Motor neuron (in vitro differentiated cells): ENCODE results near the gene PNPLA6. TPM values are rescaled to one million over a fixed set of nuclear protein-coding genes. Genes with fewer than 3 reads are reported as not detected.

Source experiments
- ATAC-seq, 8 experiments: fragments of 200-7000 bp; cut with Tn5 transposase; replicated peaks in 6 of 8; 2 replicates each; pipeline ENCODE4 v1.8.0; 2021; ENCODE audit warnings: mild to moderate bottlenecking in 8 of 8, moderate library complexity in 8 of 8
- H3K27ac ChIP-seq, 2 donors: fragments of 250-450 bp; sonication (Bioruptor Pico); 2 replicates each; pipeline ENCODE4 v1.9.0; 2021; ENCODE audit warnings: antibody characterized with exemption in 2 of 2, mild to moderate bottlenecking in 2 of 2, moderate library complexity in 1 of 2
- H3K4me1 ChIP-seq, 2 donors: fragments of 250-450 bp; sonication (Bioruptor Pico); replicated peaks in 1 of 2; 2 replicates each; pipeline ENCODE4 v1.6.1; 2021; ENCODE audit warnings: antibody characterized with exemption in 2 of 2, mild to moderate bottlenecking in 2 of 2, moderate library complexity in 1 of 2
- H3K4me3 ChIP-seq, 5 donors: fragments of 250-450 bp; sonication (Bioruptor Pico); 2 replicates each; pipeline ENCODE4 v1.9.0; 2021; ENCODE audit warnings: antibody characterized with exemption in 5 of 5, mild to moderate bottlenecking in 5 of 5, moderate library complexity in 4 of 5
- WGBS, 10 experiments: fragments of 450-650 bp; shearing (Covaris generic); methylation state at CpG; one replicate each; pipeline ENCODE4 v1.0.0; 2022; 5-methylcytosine and 5-hydroxymethylcytosine counted together
- in situ Hi-C, 9 experiments: fragments of 400-800 bp; cut with MboI; loops; one replicate each; pipeline ENCODE4 v1.15.0; 2021; ENCODE audit warnings: low sequenced_read_pairs in 9 of 9, low pct_unique_long_range_greater_than_20kb in 2 of 9; ENCODE audit not compliant: unreplicated experiment in 9 of 9
- total RNA-seq, 8 experiments: library from RNA; unstranded; fragments of 300-600 nt; gene quantifications; 2 replicates each; pipeline versions ENCODE4 v1.2.3 to v1.2.4, GENCODE V29; 2022

Gene PNPLA6
- total RNA-seq, 8 experiments from 2014 or later: 38.4 to 75.7 (median 49.0) TPM

DNA sequence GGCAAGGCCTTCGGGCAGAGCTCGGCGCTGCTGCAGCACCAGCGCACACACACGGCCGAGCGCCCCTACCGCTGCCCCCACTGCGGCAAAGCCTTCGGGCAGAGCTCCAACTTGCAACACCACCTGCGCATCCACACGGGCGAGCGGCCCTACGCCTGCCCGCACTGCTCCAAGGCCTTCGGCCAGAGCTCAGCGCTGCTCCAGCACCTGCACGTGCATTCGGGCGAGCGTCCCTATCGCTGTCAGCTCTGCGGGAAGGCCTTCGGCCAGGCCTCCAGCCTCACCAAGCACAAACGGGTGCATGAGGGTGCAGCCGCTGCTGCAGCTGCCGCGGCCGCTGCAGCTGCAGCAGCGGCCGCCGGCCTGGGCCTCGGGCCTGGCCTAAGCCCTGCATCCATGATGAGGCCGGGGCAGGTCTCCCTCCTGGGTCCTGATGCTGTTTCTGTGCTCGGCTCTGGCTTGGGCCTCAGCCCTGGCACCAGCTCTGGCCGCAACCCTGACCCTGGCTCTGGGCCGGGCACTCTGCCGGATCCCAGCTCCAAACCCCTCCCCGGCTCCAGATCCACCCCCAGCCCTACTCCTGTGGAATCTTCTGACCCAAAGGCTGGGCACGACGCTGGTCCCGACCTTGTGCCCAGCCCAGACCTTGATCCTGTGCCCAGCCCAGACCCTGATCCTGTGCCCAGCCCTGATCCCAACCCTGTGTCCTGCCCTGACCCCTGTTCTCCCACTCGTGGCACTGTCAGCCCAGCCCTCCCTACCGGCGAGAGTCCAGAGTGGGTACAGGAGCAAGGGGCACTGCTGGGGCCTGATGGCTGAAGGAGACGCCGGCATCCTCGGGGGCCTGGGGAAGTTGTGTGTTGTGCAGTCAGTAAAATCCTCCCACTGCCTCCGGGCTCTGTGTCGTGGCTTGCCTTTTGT is 15.1 kb upstream of the PNPLA6 start:
- no peak overlapping the region for H3K4me3 ChIP-seq
- ATAC-seq: no peak
- H3K27ac ChIP-seq: no peak overlapping the region
- H3K4me1 ChIP-seq: peaks cover 14 to 23% of the 10 kb centered on the region in 2 donors
- WGBS, 10 experiments: 80 to 100% (median 92%) methylated on average over 1 to 15 of the region's 51 CpGs; no CpG with 5 or more reads in 7 of the 10 experiments
- in situ Hi-C loops: no loop called here

GRCh38 chr19:7521551-7522071 is 13.9 kb upstream of the PNPLA6 start:
- 0 to 60% (median 30%) methylated on average over 1 to 6 of the region's 10 CpGs; no CpG with 5 or more reads in 4 of the 10 experiments for WGBS, 10 experiments
- in situ Hi-C loops: no loop called here
- Histone ChIP-seq H3K4me1 (peaks cover 12 to 19% of the 10 kb centered on the region in 2 donors), H3K27ac (peak overlapping the region; percentile 54 to 73), H3K4me3 (peak overlapping the region; percentile 49 to 84 (median 61))
- no peak for ATAC-seq

DNA sequence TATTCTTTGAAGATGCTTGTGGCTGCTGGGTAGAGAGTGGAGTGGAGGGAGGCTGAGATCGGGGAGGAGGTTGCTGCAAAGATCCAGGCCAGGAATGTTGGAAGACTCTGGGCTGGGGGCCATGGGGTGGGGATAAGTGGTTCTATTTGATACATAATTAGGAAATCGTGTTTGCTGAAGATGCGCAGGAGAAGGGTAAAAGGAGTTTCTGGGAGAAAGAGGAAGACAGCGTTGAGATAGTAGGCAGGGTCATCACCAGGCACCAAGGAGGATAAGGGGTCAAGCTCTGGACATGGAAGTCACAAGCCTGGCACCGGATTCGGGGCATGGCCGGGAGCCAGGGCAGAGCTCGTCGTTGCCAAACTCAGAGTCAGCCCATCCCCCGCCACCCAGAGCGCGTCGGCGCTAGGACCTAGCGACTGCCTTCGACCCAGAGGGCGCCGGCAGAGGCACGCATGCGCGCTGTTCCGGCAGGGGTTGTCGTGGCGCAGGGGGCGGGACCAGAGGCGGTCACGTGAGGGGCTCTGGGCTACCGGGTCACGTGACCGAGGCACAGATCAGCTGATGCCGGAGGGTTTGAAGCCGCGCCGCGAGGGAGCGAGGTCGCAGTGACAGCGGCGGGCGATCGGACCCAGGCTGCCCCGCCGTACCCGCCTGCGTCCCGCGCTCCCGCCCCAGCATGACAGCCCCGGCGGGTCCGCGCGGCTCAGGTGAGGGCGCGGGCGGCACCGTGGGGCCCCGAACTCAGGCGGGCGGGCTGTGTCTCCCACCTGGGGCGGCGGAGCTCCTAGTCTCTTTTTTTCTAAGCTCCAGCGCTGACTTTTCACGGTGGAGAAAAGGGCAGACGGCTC is 13.2 kb upstream of the PNPLA6 start, which contains the start of gene MCOLN1:
MCOLN1 (plus strand) TSS at position 553 of the 851 bp plus-strand sequence; CDS start at position 680, 127 bp downstream.
- Histone ChIP-seq H3K4me3 (peak within 1 kb of the TSS; percentile 49 to 84 (median 61)), H3K27ac (peak within 1 kb of the TSS; percentile 54 to 73), H3K4me1 (peaks cover 6 to 12% of the 10 kb centered on the region in 2 donors)
- ATAC-seq: peak; percentile 52 to 91 (median 89)
- in situ Hi-C loops: no loop called here
- WGBS, 10 experiments: 0 to 17% (median 3%) methylated on average over 1 to 9 of the region's 65 CpGs; no CpG with 5 or more reads in 4 of the 10 experiments

DNA sequence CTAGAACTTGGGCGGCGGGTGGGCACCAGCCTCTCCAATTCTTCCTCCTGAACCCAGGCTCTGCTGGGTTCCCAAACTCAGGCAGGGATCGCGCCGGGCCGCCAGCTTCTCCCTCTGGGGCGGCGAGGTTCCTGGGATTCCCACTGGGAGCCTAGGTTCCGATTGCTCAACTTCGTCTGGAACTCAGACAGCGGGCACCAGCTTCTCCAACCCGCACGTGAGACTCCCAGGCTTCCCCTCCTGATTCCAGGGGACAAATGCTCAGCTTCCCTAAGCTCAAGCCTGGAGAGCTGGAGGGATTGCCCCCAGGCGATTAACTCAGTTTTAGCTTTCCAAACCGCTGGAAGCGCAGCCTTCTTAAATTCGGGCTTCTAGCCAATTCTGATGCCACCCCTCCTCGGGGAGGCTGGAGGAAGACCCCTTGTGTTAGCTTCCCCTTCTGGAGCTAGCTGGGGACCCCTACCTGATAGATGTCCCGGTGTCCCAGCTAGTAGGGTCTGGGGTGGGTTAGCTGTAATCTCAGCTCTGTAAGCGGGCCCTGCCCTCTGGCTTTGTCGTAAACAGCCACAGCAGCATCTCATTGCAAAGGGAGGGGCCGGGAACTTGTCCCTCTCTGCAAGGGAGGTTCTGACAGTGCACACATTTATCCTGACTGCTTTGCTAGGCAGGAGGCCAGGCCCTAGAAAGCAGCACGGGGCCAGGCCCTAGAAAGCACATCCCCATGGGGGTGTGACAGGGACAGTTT is 12.4 kb upstream of the PNPLA6 start:
- Histone ChIP-seq H3K27ac (no peak overlapping the region), H3K4me1 (peaks cover 5 to 8% of the 10 kb centered on the region in 2 donors), H3K4me3 (peak overlapping the region; percentile 49 to 84 (median 61))
- in situ Hi-C loops: no loop called here
- ATAC-seq: peak in 4 of 8 experiments; percentile 1 to 73 (median 50)
- WGBS, 10 experiments: 0 to 100% (median 0%) methylated on average over 1 to 9 of the region's 23 CpGs; no CpG with 5 or more reads in 1 of the 10 experiments

DNA sequence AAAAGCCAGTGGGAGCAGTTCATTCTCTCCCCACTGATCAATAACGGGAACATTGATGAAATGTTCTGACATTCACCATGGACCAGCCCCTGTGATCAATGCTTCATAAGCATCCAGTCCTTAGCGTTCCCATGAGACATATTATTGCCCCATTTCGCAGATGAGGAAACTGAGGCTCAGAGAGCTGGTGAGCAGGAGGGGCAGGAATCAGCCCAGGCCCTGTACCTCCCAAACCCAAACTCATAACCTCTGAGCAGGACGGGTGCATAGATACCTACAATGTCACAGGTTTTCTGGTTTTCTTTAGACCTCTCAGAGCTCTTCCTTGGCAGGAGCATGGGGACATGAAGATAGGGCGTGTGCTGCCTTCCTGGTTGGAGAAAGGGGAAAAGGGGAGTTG is 11.0 kb upstream of the PNPLA6 start:
- ATAC-seq: no peak
- 79 to 100% (median 100%) methylated on average over 1 to 4 of the region's 5 CpGs; no CpG with 5 or more reads in 3 of the 10 experiments for WGBS, 10 experiments
- no peak overlapping the region for H3K4me3 ChIP-seq
- H3K27ac ChIP-seq: no peak overlapping the region
- in situ Hi-C loops: no loop called here
- peaks cover 5 to 8% of the 10 kb centered on the region in 2 donors for H3K4me1 ChIP-seq

GRCh38 chr19:7524992-7525739 is 10.4 kb upstream of the PNPLA6 start:
- no peak for ATAC-seq
- no peak overlapping the region for H3K27ac ChIP-seq
- H3K4me3 ChIP-seq: no peak overlapping the region
- peaks cover 5 to 8% of the 10 kb centered on the region in 2 donors for H3K4me1 ChIP-seq
- WGBS, 10 experiments: 0 to 100% (median 95%) methylated on average over 1 to 7 of the region's 20 CpGs; no CpG with 5 or more reads in 2 of the 10 experiments
- in situ Hi-C loops: no loop called here

DNA sequence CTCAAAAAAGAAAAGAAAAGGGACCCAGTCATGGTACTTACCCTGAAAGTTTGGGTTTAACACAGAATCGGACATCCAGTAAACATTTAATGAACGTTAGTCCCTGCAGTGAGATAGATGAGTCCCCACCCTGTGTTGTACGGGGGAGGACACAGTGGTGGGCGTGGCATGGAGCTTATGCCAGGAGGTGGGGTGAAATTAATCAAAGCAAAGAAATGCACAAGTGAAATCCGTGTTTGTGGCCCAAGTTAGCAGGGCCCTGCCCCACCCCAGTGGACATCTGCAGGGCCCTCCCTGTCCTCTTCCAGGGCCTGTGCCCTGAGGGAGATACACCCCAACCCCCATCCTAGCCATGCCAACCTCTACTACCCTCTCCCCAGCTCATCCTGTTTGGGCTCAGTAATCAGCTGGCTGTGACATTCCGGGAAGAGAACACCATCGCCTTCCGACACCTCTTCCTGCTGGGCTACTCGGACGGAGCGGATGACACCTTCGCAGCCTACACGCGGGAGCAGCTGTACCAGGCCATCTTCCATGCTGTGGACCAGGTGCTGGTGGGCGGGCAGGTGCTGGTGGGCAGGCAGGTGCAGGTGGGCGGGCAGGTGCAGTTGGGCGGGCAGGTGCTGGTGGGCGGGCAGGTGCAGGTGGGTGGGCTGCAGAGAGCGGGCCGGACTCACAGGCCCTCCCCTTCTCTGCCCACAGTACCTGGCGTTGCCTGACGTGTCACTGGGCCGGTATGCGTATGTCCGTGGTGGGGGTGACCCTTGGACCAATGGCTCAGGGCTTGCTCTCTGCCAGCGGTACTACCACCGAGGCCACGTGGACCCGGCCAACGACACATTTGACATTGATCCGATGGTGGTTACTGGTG is 9.2 kb upstream of the PNPLA6 start:
- 0 to 100% (median 78%) methylated on average over 1 to 10 of the region's 31 CpGs; no CpG with 5 or more reads in 2 of the 10 experiments for WGBS, 10 experiments
- in situ Hi-C loops: no loop called here
- H3K27ac ChIP-seq: no peak overlapping the region
- no peak overlapping the region for H3K4me3 ChIP-seq
- H3K4me1 ChIP-seq: peaks cover 5 to 8% of the 10 kb centered on the region in 2 donors
- ATAC-seq: peak in 2 of 8 experiments; percentile 13 to 44

DNA sequence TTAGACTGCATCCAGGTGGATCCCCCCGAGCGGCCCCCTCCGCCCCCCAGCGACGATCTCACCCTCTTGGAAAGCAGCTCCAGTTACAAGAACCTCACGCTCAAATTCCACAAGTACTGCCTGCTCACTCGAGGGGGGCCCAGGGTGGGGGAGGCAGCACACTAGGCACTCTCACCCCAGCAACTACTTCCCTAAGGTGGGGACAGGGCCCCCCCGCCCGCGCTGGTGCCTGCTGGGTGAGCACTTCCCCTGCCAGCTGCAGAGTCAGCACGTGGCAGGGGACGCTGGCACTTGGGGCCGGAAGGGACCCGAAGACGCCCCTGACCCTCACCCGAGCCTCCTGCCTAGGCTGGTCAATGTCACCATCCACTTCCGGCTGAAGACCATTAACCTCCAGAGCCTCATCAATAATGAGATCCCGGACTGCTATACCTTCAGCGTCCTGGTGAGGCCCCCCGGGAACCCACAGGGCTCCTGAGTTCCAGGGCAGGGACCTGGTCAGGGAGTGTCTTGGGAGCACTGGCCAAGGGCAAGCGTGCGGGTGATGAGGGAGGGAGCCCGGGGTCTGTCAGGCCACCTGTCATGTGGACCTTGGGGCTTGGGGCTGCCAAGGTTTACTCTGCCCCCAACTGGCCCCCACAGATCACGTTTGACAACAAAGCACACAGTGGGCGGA is 7.9 kb upstream of the PNPLA6 start:
- no peak overlapping the region for H3K27ac ChIP-seq
- 77 to 100% (median 95%) methylated on average over 1 to 8 of the region's 25 CpGs; no CpG with 5 or more reads in 7 of the 10 experiments for WGBS, 10 experiments
- in situ Hi-C loops: no loop called here
- peaks cover 5% of the 10 kb centered on the region in 2 donors for H3K4me1 ChIP-seq
- ATAC-seq: peak in 2 of 8 experiments; percentile 6 to 11
- H3K4me3 ChIP-seq: no peak overlapping the region

DNA sequence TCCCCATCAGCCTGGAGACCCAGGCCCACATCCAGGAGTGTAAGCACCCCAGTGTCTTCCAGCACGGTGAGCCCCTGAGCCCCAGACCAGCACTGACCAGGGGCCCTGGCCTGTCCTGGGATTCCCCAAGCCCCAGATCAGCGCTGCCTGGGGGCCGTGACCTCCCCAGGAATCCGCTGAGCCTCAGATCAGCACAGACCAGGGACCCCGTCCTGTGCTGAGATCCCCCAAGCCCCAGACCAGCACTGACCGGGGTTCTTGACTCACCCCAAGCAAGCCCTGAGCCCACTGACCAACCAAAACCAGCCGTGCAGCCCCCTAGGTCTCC is 7.4 kb upstream of the PNPLA6 start:
- 80 to 93% methylated on average over 2 to 3 of the region's 7 CpGs; no CpG with 5 or more reads in 8 of the 10 experiments for WGBS, 10 experiments
- in situ Hi-C loops: no loop called here

DNA sequence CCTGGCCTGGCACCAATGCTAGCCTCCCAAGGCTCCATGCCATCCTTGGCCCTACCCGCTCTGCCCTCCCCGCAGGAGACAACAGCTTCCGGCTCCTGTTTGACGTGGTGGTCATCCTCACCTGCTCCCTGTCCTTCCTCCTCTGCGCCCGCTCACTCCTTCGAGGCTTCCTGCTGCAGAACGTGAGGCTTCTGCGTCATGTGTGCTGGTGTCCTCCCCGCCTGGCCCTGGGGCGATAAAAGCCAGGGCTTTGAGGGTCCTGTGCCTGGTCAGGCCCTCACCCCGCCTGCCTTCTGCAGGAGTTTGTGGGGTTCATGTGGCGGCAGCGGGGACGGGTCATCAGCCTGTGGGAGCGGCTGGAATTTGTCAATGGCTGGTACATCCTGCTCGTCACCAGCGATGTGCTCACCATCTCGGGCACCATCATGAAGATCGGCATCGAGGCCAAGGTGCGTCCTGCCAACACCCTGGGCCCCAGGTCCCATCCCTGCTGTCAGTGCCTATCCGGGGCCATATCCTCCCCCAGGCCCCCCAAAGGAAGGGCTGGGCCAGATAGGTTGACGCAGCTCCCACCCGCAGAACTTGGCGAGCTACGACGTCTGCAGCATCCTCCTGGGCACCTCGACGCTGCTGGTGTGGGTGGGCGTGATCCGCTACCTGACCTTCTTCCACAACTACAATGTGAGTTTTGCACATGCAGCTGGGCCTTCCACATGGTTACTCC is 6.8 kb upstream of the PNPLA6 start:
- ATAC-seq: no peak
- H3K4me1 ChIP-seq: peaks cover 3 to 6% of the 10 kb centered on the region in 2 donors
- WGBS, 10 experiments: 60 to 100% (median 90%) methylated on average over 1 to 20 of the region's 32 CpGs; no CpG with 5 or more reads in 3 of the 10 experiments
- in situ Hi-C loops: no loop called here
- no peak overlapping the region for H3K27ac ChIP-seq
- H3K4me3 ChIP-seq: no peak overlapping the region

More for the DNA sequence above, 7.4 kb upstream of the PNPLA6 start:
- peak in 2 of 8 experiments; percentile 6 to 14 for ATAC-seq
- Histone ChIP-seq H3K27ac (no peak overlapping the region), H3K4me1 (peaks cover 5% of the 10 kb centered on the region in 2 donors), H3K4me3 (no peak overlapping the region)
